Kidney glomerular epithelial cell (primary cell): ENCODE data around the gene QPRT.
"Not testable (repeated sequence)": the region's sequence is repeated elsewhere in the genome, so short reads cannot be mapped to it uniquely, and the experiment has no call there.

Source experiments
- DNase-seq: peaks from one replicate; lab custom pipeline; 2025; lab: John Stamatoyannopoulos, UW

QPRT gene

DNA sequence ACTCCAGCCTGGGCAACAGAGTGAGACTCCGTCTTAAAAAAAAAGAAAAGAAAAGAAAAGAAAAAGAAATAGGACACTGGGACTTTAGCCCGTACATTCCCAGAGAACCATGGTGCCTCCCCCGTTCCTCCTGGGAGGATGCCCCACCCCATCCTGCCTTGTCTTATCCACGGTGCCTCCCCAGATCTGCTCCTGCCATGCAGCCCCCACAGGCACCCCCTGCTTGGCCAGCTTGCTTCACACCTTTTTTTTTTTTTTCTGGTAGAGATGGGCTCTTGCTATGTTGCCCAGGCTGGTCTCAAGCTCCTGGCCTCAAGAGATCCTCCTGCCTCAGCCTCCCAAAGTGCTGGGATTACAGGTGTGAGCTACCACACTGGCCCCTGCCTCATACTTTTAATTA is 67.5 kb downstream of the QPRT start:
- not testable (repeated sequence) for DNase-seq
